ENCODE measurements around the gene RPL36.
"Not testable (repeated sequence)": the region's sequence is repeated elsewhere in the genome, so short reads cannot be mapped to it uniquely, and the experiment has no call there.

RPL36 gene

GRCh38 chr19:5718579-5719273 lies 28.6 kb downstream of the RPL36 start:
- no peaks in the 10 kb centered on the region for H3K9me3 ChIP-seq (ENCODE audit: control insufficient read depth, low read length)
- H3K27me3 ChIP-seq (ENCODE audit: control insufficient read depth, insufficient read depth, low read length): no peaks in the 10 kb centered on the region
- peaks cover 14% of the 10 kb centered on the region for H3K4me1 ChIP-seq (ENCODE audit: control insufficient read depth, insufficient read depth, low read length)
- no peaks in the 10 kb centered on the region for H3K36me3 ChIP-seq (ENCODE audit: control insufficient read depth, insufficient read depth, low read length)
- peak overlapping the region; percentile 89 for H3K4me3 ChIP-seq (ENCODE audit: low read length)
- H3K9ac ChIP-seq (ENCODE audit: low read length): peak overlapping the region; percentile 79

GRCh38 chr19:5719274-5719960 lies 29.3 kb downstream of the RPL36 start:
- Histone ChIP-seq H3K9me3 (ENCODE audit: control insufficient read depth, low read length) (no peaks in the 10 kb centered on the region), H3K27me3 (ENCODE audit: control insufficient read depth, insufficient read depth, low read length) (no peaks in the 10 kb centered on the region)

GRCh38 chr19:5719961-5720790 lies 30.1 kb downstream of the RPL36 start, which contains the start of the genes CATSPERD and LONP1:
Gene CATSPERD (plus strand): TSS chr19:5720637. CDS start chr19:5720738, 101 bp downstream.
Gene LONP1 (minus strand): TSS chr19:5720146. CDS start chr19:5720132, 14 bp downstream.
- Histone ChIP-seq H3K27me3 (ENCODE audit: control insufficient read depth, insufficient read depth, low read length) (no peaks in the 10 kb centered on the region), H3K36me3 (ENCODE audit: control insufficient read depth, insufficient read depth, low read length) (no peaks in the 10 kb centered on the region), H3K4me1 (ENCODE audit: control insufficient read depth, insufficient read depth, low read length) (peaks cover 14% of the 10 kb centered on the region), H3K4me3 (ENCODE audit: low read length) (peak within 1 kb of the TSS; percentile 89), H3K9ac (ENCODE audit: low read length) (peak within 1 kb of the TSS; percentile 79), H3K9me3 (ENCODE audit: control insufficient read depth, low read length) (no peaks in the 10 kb centered on the region)

More at GRCh38 chr19:5719274-5719960, 29.3 kb downstream of the RPL36 start:
- H3K36me3 ChIP-seq (ENCODE audit: control insufficient read depth, insufficient read depth, low read length): no peaks in the 10 kb centered on the region
- peaks cover 14% of the 10 kb centered on the region for H3K4me1 ChIP-seq (ENCODE audit: control insufficient read depth, insufficient read depth, low read length)
- peak overlapping the region; percentile 79 for H3K9ac ChIP-seq (ENCODE audit: low read length)
- H3K4me3 ChIP-seq (ENCODE audit: low read length): peak overlapping the region; percentile 89

GRCh38 chr19:5727453-5728050 lies 37.5 kb downstream of the RPL36 start:
- Histone ChIP-seq H3K4me3 (ENCODE audit: low read length) (no peak overlapping the region), H3K9ac (ENCODE audit: low read length) (no peak overlapping the region), H3K27me3 (ENCODE audit: control insufficient read depth, insufficient read depth, low read length) (no peaks in the 10 kb centered on the region), H3K4me1 (ENCODE audit: control insufficient read depth, insufficient read depth, low read length) (no peaks in the 10 kb centered on the region), H3K9me3 (ENCODE audit: control insufficient read depth, low read length) (no peaks in the 10 kb centered on the region), H3K36me3 (ENCODE audit: control insufficient read depth, insufficient read depth, low read length) (no peaks in the 10 kb centered on the region)

- not testable (repeated sequence) for H3K4me1 ChIP-seq (ENCODE audit: control insufficient read depth, insufficient read depth, low read length); H3K36me3 ChIP-seq (ENCODE audit: control insufficient read depth, insufficient read depth, low read length); H3K4me3 ChIP-seq (ENCODE audit: low read length); H3K9ac ChIP-seq (ENCODE audit: low read length); H3K9me3 ChIP-seq (ENCODE audit: control insufficient read depth, low read length); H3K27me3 ChIP-seq (ENCODE audit: control insufficient read depth, insufficient read depth, low read length)
Observed at GRCh38 chr19:5733172-5733571, 43.1 kb downstream of the RPL36 start.

- Histone ChIP-seq H3K4me3 (ENCODE audit: low read length) (no peak overlapping the region), H3K36me3 (ENCODE audit: control insufficient read depth, insufficient read depth, low read length) (no peaks in the 10 kb centered on the region), H3K27me3 (ENCODE audit: control insufficient read depth, insufficient read depth, low read length) (no peaks in the 10 kb centered on the region), H3K9me3 (ENCODE audit: control insufficient read depth, low read length) (no peaks in the 10 kb centered on the region), H3K4me1 (ENCODE audit: control insufficient read depth, insufficient read depth, low read length) (no peaks in the 10 kb centered on the region), H3K9ac (ENCODE audit: low read length) (no peak overlapping the region)
Observed at GRCh38 chr19:5738423-5738822, 48.3 kb downstream of the RPL36 start.
